H1 (cell line): Measurements from ENCODE around the gene VAV2. TPM values are rescaled to one million over a fixed set of nuclear protein-coding genes. Genes with fewer than 3 reads are reported as not detected.

ENCODE experiments used
- CTCF ChIA-PET: fragments of 300-600 bp; sonication (Branson Sonifier 250); formaldehyde crosslinking; loops from one replicate; lab custom pipeline; 2021; ENCODE audit not compliant: partially characterized antibody; lab: Charles Lee
- POLR2A ChIA-PET: fragments of 300-600 bp; sonication (Branson Sonifier 250); formaldehyde crosslinking; loops from one replicate; lab custom pipeline; 2021; ENCODE audit warnings: inconsistent platforms; ENCODE audit not compliant: partially characterized antibody; lab: Charles Lee
- DNase-seq, 2 experiments: peaks; one replicate each; pipeline versions ENCODE4 v3.0.0 to v3.0.0-alpha.2; 2010 to 2022; ENCODE audit warnings: low spot score in 2 of 2, low read depth in 1 of 2, mixed read lengths in 1 of 2
- FAIRE-seq: peaks from 2 replicates; lab custom pipeline; 2011; peaks lifted over from hg19 to GRCh38; lab: Jason Lieb, UNC
- H2AFZ ChIP-seq: 2 replicates; pipeline ENCODE4 v1.8.1; 2012; ENCODE audit warnings: low read length, inconsistent platforms
- H2AK5ac ChIP-seq: 2 replicates; pipeline ENCODE4 v1.6.1; 2013; ENCODE audit warnings: low read depth, low read length
- H2BK120ac ChIP-seq: replicated peaks from 2 replicates; pipeline ENCODE3; 2013; ENCODE audit warnings: low read depth, low read length, inconsistent platforms
- H2BK12ac ChIP-seq: 2 replicates; pipeline ENCODE4 v1.6.1; 2013; ENCODE audit warnings: low read depth, low read length
- H2BK15ac ChIP-seq: 2 replicates; pipeline ENCODE4 v1.6.1; 2013; ENCODE audit warnings: low read length
- H2BK20ac ChIP-seq: 2 replicates; pipeline ENCODE4 v1.6.1; 2013; ENCODE audit warnings: low read length
- H2BK5ac ChIP-seq: 2 replicates; pipeline ENCODE4 v1.6.1; 2013; ENCODE audit warnings: low read depth, low read length
- H3K14ac ChIP-seq: 2 replicates; pipeline ENCODE4 v1.6.1; 2013; ENCODE audit warnings: inconsistent platforms; ENCODE audit not compliant: insufficient read length
- H3K18ac ChIP-seq: 2 replicates; pipeline ENCODE4 v1.6.1; 2013; ENCODE audit warnings: low read length; ENCODE audit errors: extremely low read depth
- H3K23ac ChIP-seq: 2 replicates; pipeline ENCODE4 v1.6.1; 2013; ENCODE audit warnings: inconsistent platforms; ENCODE audit not compliant: insufficient read length
- H3K23me2 ChIP-seq: 2 replicates; pipeline ENCODE4 v1.6.1; 2013; ENCODE audit warnings: low read depth, low read length
- H3K27ac ChIP-seq: 2 replicates; pipeline ENCODE4 v1.6.1; 2011; ENCODE audit warnings: low read depth, low read length, inconsistent platforms
- H3K27me3 ChIP-seq, 4 experiments: replicated peaks in 1 of 4; 1 replicate in 1 of 4; 2 replicates in 3 of 4; pipeline versions ENCODE4 v1.6.1 to v1.8.1; 2011 to 2013; ENCODE audit warnings: low read length in 3 of 4, mild to moderate bottlenecking in 3 of 4, inconsistent platforms in 2 of 4, mixed read lengths in 2 of 4, moderate library complexity in 1 of 4; ENCODE audit not compliant: control insufficient read depth in 3 of 4, insufficient read depth in 3 of 4; ENCODE audit errors: extremely low read depth in 1 of 4
- H3K36me3 ChIP-seq, 4 experiments: 2 replicates each; pipeline versions ENCODE4 v1.6.1 to v1.8.1; 2011 to 2013; ENCODE audit warnings: mild to moderate bottlenecking in 4 of 4, low read length in 3 of 4, moderate library complexity in 2 of 4, control low read depth in 1 of 4, inconsistent platforms in 1 of 4; ENCODE audit not compliant: insufficient read depth in 4 of 4, control insufficient read depth in 2 of 4
- H3K4ac ChIP-seq: replicated peaks from 2 replicates; pipeline ENCODE3; 2013; ENCODE audit warnings: low read length, low read depth, mixed read lengths, inconsistent platforms; ENCODE audit not compliant: insufficient read length
- H3K4me1 ChIP-seq, 4 experiments: replicated peaks in 1 of 4; 1 replicate in 1 of 4; 2 replicates in 3 of 4; pipeline versions ENCODE4 v1.6.1 to v1.8.1; 2011 to 2013; ENCODE audit warnings: low read length in 3 of 4, inconsistent platforms in 2 of 4, mixed read lengths in 1 of 4; ENCODE audit not compliant: insufficient read depth in 4 of 4, control insufficient read depth in 3 of 4
- H3K4me2 ChIP-seq, 2 experiments: 2 replicates each; pipeline versions ENCODE4 v1.6.1 to v1.8.1; 2011 to 2013; ENCODE audit warnings: low read depth in 2 of 2, low read length in 2 of 2, control low read depth in 1 of 2, inconsistent platforms in 1 of 2, mild to moderate bottlenecking in 1 of 2; ENCODE audit not compliant: insufficient read depth in 1 of 2
- H3K4me3 ChIP-seq, 4 experiments: fragments of 200-600, 300-600 bp in 1 of 4; sonication (generic), shearing (Covaris generic), sonication (Bioruptor Twin) in 1 of 4; 2 replicates each; pipeline versions ENCODE4 v1.5.1 to v1.8.1; 2011 to 2016; ENCODE audit warnings: low read length in 4 of 4, low read depth in 3 of 4, control low read depth in 2 of 4, inconsistent platforms in 2 of 4, mild to moderate bottlenecking in 2 of 4, mixed read lengths in 1 of 4, moderate library complexity in 1 of 4; ENCODE audit not compliant: insufficient read depth in 2 of 4; ENCODE audit errors: extremely low read depth in 1 of 4
- H3K56ac ChIP-seq: replicated peaks from 2 replicates; pipeline ENCODE3; 2013; ENCODE audit warnings: low read depth, mild to moderate bottlenecking, mixed read lengths, low read length, inconsistent platforms; ENCODE audit not compliant: insufficient read length
- H3K79me1 ChIP-seq: 2 replicates; pipeline ENCODE4 v1.6.1; 2013; ENCODE audit warnings: low read depth, low read length, control low read depth
- H3K79me2 ChIP-seq, 2 experiments: 2 replicates each; pipeline versions ENCODE4 v1.6.1 to v1.8.1; 2012 to 2013; ENCODE audit warnings: low read length in 2 of 2, mild to moderate bottlenecking in 2 of 2, inconsistent platforms in 1 of 2; ENCODE audit not compliant: insufficient read depth in 2 of 2, control insufficient read depth in 1 of 2
- H3K9ac ChIP-seq, 4 experiments: replicated peaks in 1 of 4; 1 replicate in 1 of 4; 2 replicates in 3 of 4; pipeline versions ENCODE4 v1.6.1 to v1.8.1; 2011 to 2013; ENCODE audit warnings: low read depth in 3 of 4, low read length in 3 of 4, control low read depth in 2 of 4, mild to moderate bottlenecking in 2 of 4, moderate library complexity in 2 of 4, inconsistent platforms in 1 of 4; ENCODE audit errors: extremely low read depth in 1 of 4
- H3K9me3 ChIP-seq, 2 experiments: 2 replicates each; pipeline versions ENCODE4 v1.6.1 to v1.8.1; 2012 to 2013; ENCODE audit warnings: mild to moderate bottlenecking in 2 of 2, moderate library complexity in 2 of 2, control low read depth in 1 of 2, inconsistent platforms in 1 of 2, low read depth in 1 of 2, low read length in 1 of 2, mixed read lengths in 1 of 2; ENCODE audit not compliant: insufficient read depth in 2 of 2
- H4K20me1 ChIP-seq, 2 experiments: replicated peaks in 1 of 2; 2 replicates each; pipeline versions ENCODE3 to v1.8.1; 2011 to 2013; ENCODE audit warnings: inconsistent platforms in 2 of 2, low read length in 2 of 2, mild to moderate bottlenecking in 1 of 2; ENCODE audit not compliant: insufficient read depth in 2 of 2, control insufficient read depth in 1 of 2
- H4K5ac ChIP-seq: 2 replicates; pipeline ENCODE4 v1.6.1; 2013; ENCODE audit warnings: low read length, low read depth, mixed read lengths, inconsistent platforms; ENCODE audit not compliant: insufficient read length
- H4K8ac ChIP-seq: 2 replicates; pipeline ENCODE4 v1.8.0; 2013; ENCODE audit warnings: mild to moderate bottlenecking, moderate library complexity, low read length, inconsistent platforms; ENCODE audit not compliant: insufficient read depth; ENCODE audit errors: extremely low read depth
- H4K91ac ChIP-seq: replicated peaks from 2 replicates; pipeline ENCODE3; 2013; ENCODE audit warnings: low read length, mixed read lengths, inconsistent platforms; ENCODE audit not compliant: insufficient read length
- KDM4A ChIP-seq: IDR thresholded peaks from one replicate; pipeline ENCODE4 v1.7.1; 2012; ENCODE audit warnings: low read depth, mild to moderate bottlenecking, moderate library complexity, low read length, inconsistent platforms; ENCODE audit not compliant: severe bottlenecking
- TAF1 ChIP-seq: IDR thresholded peaks from 2 replicates; pipeline ENCODE4 v1.6.1; 2011; ENCODE audit warnings: mild to moderate bottlenecking, low read depth, low read length
- WGBS, 2 experiments: shearing (Covaris generic) in 1 of 2; methylation state at CpG; one replicate each; pipeline versions ENCODE4 v1.1.6 to v1.1.7; 2013 to 2015; ENCODE audit warnings: low lambda C conversion rate in 2 of 2, mixed read lengths in 2 of 2, inconsistent platforms in 1 of 2, low coverage in 1 of 2, missing lambda C conversion rate in 1 of 2; ENCODE audit not compliant: insufficient replicate concordance in 2 of 2, insufficient coverage in 1 of 2, insufficient read length in 1 of 2; ENCODE audit errors: extremely low coverage in 1 of 2, missing lambda C conversion rate in 1 of 2; 5-methylcytosine and 5-hydroxymethylcytosine counted together
- polyA plus RNA-seq, 7 experiments: library from polyadenylated mRNA; depleted of rRNA in 3 of 7; stranded (reverse) in 5 of 7; unstranded in 2 of 7; fragments of >200 nt in 5 of 7; fragments of 200-250 nt in 2 of 7; gene quantifications; 1 replicate in 5 of 7; 2 replicates in 1 of 7; 4 replicates in 1 of 7; pipeline versions ENCODE4 v1.2.1 to v1.2.3, GENCODE V29; 2011 to 2013; ENCODE audit warnings: missing spikeins in 2 of 7, mixed read lengths in 2 of 7
- total RNA-seq: library from RNA; stranded (reverse); fragmentation: NEBNext Ultra II Directional; extraction: Animal tissue kit (Norgen Biotek cat#: 25700); gene quantifications from 2 replicates; pipeline ENCODE4 v1.2.1, GENCODE V29; 2021

Gene VAV2
- total and polyA plus RNA-seq, 2 of the 8 experiments (the other 6 are each of a cell fraction or from before 2014, with no cell fraction given), result 13.6 to 37.6 TPM

DNA sequence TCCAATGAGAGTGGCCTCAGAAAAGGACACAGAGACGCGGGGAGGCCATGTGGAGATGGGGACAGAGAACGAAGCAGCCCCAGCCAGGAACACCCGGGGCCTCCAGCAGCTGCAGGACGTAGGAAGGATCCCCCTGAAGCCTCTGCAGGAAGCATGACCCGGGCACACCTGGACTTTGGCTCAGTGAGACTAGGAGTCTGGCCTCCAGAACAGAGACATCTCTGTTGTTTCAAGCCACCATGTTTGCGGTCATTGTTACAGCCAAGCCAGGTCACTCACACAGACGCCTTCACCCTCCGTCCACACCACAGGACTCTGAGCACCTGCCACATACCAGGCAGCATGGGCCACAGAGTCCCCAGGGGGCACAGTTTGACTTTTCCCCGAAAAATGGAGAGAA is 190.4 kb downstream of the VAV2 start:
- no peak overlapping the region for H4K5ac ChIP-seq
- H4K91ac ChIP-seq, result no peak overlapping the region
- no peaks in the 10 kb centered on the region for H3K27me3 ChIP-seq
- ChIA-PET CTCF (interaction anchor here (2.8 kb wide), 1 partner anchor 192 kb away, joined by 15 read pairs; no protein-coding TSS in a partner anchor), POLR2A (no interaction called here)
- no peaks in the 10 kb centered on the region; a peak in 2 of 8 replicates for H3K36me3 ChIP-seq
- no peaks in the 10 kb centered on the region; a peak in 1 of 7 replicates for H3K4me1 ChIP-seq
- H2AK5ac ChIP-seq, result no peak overlapping the region
- H2BK5ac ChIP-seq, result no peak overlapping the region
- FAIRE-seq (no peak), DNase-seq (no peak)
- 93% methylated on average over 10 of the region's 10 CpGs; no CpG with 5 or more reads in 1 of the 2 experiments for WGBS, 2 experiments
- no peak overlapping the region for H3K4ac ChIP-seq
- H3K4me2 ChIP-seq, result no peak overlapping the region
- no peak overlapping the region for H3K27ac ChIP-seq
- H3K79me2 ChIP-seq, result no peaks in the 10 kb centered on the region
- H2AFZ ChIP-seq, result no peak overlapping the region
- no peak overlapping the region for H3K9ac ChIP-seq
- TF ChIP-seq TAF1 (no peak), KDM4A (no peak)
- no peak overlapping the region for H3K18ac ChIP-seq
- H3K23me2 ChIP-seq, result no peaks in the 10 kb centered on the region
- H3K9me3 ChIP-seq, result no peaks in the 10 kb centered on the region
- no peak overlapping the region for H3K56ac ChIP-seq
- H2BK12ac ChIP-seq, result no peak overlapping the region
- no peak overlapping the region for H2BK120ac ChIP-seq
- no peak overlapping the region for H2BK15ac ChIP-seq
- no peak overlapping the region for H3K23ac ChIP-seq
- H2BK20ac ChIP-seq, result no peak overlapping the region
- H4K8ac ChIP-seq, result 0 out of 2 replicates have a peak overlapping the region, but pooled peaks have one; percentile 35
- H3K79me1 ChIP-seq, result no peaks in the 10 kb centered on the region
- H4K20me1 ChIP-seq, result no peaks in the 10 kb centered on the region
- no peak overlapping the region for H3K4me3 ChIP-seq
- H3K14ac ChIP-seq, result no peak overlapping the region
